Osteoblast (primary cell): ENCODE data around the gene DHRS11. TPM values are rescaled to one million over a fixed set of nuclear protein-coding genes. Genes with fewer than 3 reads are reported as not detected.

Experiments
- DNase-seq: peaks from one replicate; pipeline ENCODE4 v3.0.0; 2011; ENCODE audit warnings: low spot score, mixed read lengths; ENCODE audit not compliant: insufficient read length; ENCODE audit errors: missing footprints
- H2AFZ ChIP-seq: 2 replicates; pipeline ENCODE4 v1.6.0; 2011; ENCODE audit warnings: mild to moderate bottlenecking, low read length
- H3K27ac ChIP-seq: 2 replicates; pipeline ENCODE4 v1.5.1; 2011; ENCODE audit warnings: mild to moderate bottlenecking, low read depth, low read length, moderate library complexity
- H3K27me3 ChIP-seq: 2 replicates; pipeline ENCODE4 v1.6.0; 2012; ENCODE audit warnings: mild to moderate bottlenecking, control low read depth, inconsistent platforms, low read length, moderate library complexity; ENCODE audit not compliant: insufficient read depth
- H3K36me3 ChIP-seq: 2 replicates; pipeline ENCODE4 v1.5.1; 2011; ENCODE audit warnings: mild to moderate bottlenecking, low read length, control low read depth, moderate library complexity; ENCODE audit not compliant: insufficient read depth
- H3K4me1 ChIP-seq: 2 replicates; pipeline ENCODE4 v1.5.1; 2011; ENCODE audit warnings: mild to moderate bottlenecking, low read length, control low read depth, moderate library complexity; ENCODE audit not compliant: insufficient read depth
- H3K4me2 ChIP-seq: 2 replicates; pipeline ENCODE4 v1.6.0; 2011; ENCODE audit warnings: mild to moderate bottlenecking, low read length; ENCODE audit not compliant: insufficient read depth
- H3K4me3 ChIP-seq: fragments of 200-600 bp; sonication (generic); 3 replicates; pipeline ENCODE4 v1.5.1; 2012; ENCODE audit warnings: mild to moderate bottlenecking, low read length, inconsistent platforms; ENCODE audit not compliant: insufficient read depth
- H3K79me2 ChIP-seq: 2 replicates; pipeline ENCODE4 v1.6.0; 2012; ENCODE audit warnings: mild to moderate bottlenecking, low read length, control low read depth, inconsistent platforms; ENCODE audit not compliant: insufficient read depth
- H3K9me3 ChIP-seq: 2 replicates; pipeline ENCODE4 v1.5.1; 2011; ENCODE audit warnings: low read depth, low read length, control low read depth
- H4K20me1 ChIP-seq: 2 replicates; pipeline ENCODE4 v1.6.0; 2012; ENCODE audit warnings: mild to moderate bottlenecking, low read length, control low read depth; ENCODE audit not compliant: insufficient read depth
- total RNA-seq: library from RNA; depleted of rRNA; stranded (reverse); fragments of >200 nt; gene quantifications from 2 replicates; pipeline ENCODE4 v1.2.3, GENCODE V29; 2012
- TF ChIP-seq, protein P1 (sequence below): IDR thresholded peaks from 2 replicates; pipeline ENCODE4 v1.5.1; 2011; ENCODE audit warnings: mild to moderate bottlenecking, low read depth, low read length, moderate library complexity; ENCODE audit errors: extremely low read depth

The DHRS11 gene
- total RNA-seq, 1 donor: 3.3 TPM

DNA sequence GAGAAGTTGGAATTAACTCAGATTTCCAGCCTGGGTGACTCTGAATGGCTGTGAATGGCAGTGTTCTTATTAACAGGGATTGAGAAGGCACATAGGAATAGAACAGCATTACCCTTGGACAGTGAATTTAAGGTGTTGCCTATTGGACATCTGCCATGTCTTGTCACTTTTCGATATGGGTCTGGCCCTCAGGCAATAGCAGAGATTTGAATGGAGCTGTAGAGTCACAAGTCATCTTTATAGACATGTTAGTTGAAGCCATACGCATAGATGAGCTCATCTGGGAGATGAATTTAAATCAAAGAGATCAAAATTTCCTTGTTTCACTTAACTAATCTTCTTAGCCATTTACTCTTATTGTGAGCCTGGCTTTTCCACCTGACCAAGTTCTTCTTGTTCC lies 14.9 kb upstream of the DHRS11 start:
- no peak overlapping the region for H3K4me3 ChIP-seq
- DNase-seq: no peak

DNA sequence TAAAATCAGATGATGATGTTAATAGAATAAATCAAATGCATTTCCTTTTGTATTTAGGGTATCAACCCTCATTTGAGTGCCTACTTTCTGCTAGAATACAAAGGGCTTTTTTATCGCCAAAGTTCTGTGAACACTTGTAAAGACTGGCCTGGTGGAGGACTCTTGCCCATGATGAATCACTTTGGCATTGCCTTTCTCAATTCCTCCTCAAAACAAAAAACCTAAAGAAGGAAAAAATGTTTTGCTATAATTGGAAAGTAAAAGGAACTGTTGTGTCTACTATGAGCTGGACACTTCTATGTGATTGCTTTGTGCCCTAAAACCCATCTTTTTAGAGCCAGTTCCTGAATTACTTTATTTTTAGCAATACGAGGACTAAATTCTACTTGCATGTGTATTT lies 13.0 kb upstream of the DHRS11 start:
- peaks cover 39% of the 10 kb centered on the region for H4K20me1 ChIP-seq
- H3K36me3 ChIP-seq: peaks cover 66% of the 10 kb centered on the region
- DNase-seq: no peak
- H3K27ac ChIP-seq: no peak overlapping the region
- no peak overlapping the region for H2AFZ ChIP-seq
- TF ChIP-seq, protein P1, sequence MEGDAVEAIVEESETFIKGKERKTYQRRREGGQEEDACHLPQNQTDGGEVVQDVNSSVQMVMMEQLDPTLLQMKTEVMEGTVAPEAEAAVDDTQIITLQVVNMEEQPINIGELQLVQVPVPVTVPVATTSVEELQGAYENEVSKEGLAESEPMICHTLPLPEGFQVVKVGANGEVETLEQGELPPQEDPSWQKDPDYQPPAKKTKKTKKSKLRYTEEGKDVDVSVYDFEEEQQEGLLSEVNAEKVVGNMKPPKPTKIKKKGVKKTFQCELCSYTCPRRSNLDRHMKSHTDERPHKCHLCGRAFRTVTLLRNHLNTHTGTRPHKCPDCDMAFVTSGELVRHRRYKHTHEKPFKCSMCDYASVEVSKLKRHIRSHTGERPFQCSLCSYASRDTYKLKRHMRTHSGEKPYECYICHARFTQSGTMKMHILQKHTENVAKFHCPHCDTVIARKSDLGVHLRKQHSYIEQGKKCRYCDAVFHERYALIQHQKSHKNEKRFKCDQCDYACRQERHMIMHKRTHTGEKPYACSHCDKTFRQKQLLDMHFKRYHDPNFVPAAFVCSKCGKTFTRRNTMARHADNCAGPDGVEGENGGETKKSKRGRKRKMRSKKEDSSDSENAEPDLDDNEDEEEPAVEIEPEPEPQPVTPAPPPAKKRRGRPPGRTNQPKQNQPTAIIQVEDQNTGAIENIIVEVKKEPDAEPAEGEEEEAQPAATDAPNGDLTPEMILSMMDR: no peak
- H3K4me1 ChIP-seq: peaks cover 12% of the 10 kb centered on the region
- no peaks in the 10 kb centered on the region for H3K9me3 ChIP-seq
- no peak overlapping the region for H3K4me2 ChIP-seq
- H3K4me3 ChIP-seq: no peak overlapping the region
- H3K79me2 ChIP-seq: peaks cover 75% of the 10 kb centered on the region
- no peaks in the 10 kb centered on the region for H3K27me3 ChIP-seq

More for the DNA sequence above, 14.9 kb upstream of the DHRS11 start:
- Histone ChIP-seq H3K27ac (no peak overlapping the region), H4K20me1 (peaks cover 52% of the 10 kb centered on the region), H3K27me3 (no peaks in the 10 kb centered on the region), H3K4me1 (peaks cover 12% of the 10 kb centered on the region), H3K4me2 (no peak overlapping the region), H3K36me3 (peaks cover 69% of the 10 kb centered on the region), H3K79me2 (peaks cover 81% of the 10 kb centered on the region), H3K9me3 (no peaks in the 10 kb centered on the region), H2AFZ (no peak overlapping the region)
- TF ChIP-seq, protein P1: no peak

DNA sequence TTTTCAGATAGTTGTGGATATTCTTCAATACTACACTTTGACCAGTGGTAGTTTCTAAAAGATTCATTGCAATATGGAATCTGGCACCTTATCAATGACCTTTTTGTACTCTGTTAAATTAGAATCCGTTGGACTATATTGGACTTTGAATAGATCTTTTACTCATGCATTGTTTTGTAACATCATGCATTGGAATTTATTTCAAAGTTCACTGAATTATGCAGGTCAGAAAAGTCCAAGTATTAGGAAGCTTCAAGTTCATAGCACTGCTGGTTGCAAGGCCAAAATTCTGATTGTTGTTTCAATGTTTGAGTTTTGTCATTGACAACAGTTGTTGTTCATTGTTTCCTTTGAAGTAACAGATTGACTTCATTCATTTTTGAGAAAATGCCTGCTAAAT lies 7.9 kb upstream of the DHRS11 start:
- Histone ChIP-seq H3K36me3 (peaks cover 83% of the 10 kb centered on the region), H3K79me2 (peaks cover 52% of the 10 kb centered on the region), H3K4me3 (no peak overlapping the region), H3K4me1 (peaks cover 6% of the 10 kb centered on the region), H3K27me3 (no peaks in the 10 kb centered on the region), H3K4me2 (no peak overlapping the region), H3K9me3 (no peaks in the 10 kb centered on the region), H4K20me1 (peaks cover 16% of the 10 kb centered on the region), H2AFZ (no peak overlapping the region), H3K27ac (no peak overlapping the region)
- DNase-seq: no peak
- TF ChIP-seq, protein P1: no peak

DNA sequence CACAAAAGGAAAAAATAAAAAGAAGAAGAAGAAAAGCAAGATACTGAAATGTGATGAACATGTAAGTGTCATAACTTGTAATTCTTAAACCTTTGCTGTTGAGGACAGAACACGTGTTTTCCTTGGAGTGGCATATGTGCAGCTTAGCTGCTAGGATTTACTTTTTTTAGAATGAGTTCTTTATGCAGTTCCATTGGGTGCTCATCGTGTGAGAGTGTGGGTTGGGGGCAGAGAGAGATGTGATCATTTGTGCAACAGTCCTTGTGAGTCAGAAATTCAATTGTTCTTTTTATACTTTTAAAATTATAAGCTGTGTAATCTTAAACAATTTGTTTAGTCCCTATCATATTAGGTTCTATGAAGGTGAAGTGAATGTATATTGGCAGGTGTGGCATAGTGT lies 5.5 kb upstream of the DHRS11 start:
- peaks cover 37% of the 10 kb centered on the region for H3K79me2 ChIP-seq
- peaks cover 77% of the 10 kb centered on the region for H3K36me3 ChIP-seq
- no peak overlapping the region for H3K4me2 ChIP-seq
- H3K27ac ChIP-seq: no peak overlapping the region
- H3K4me1 ChIP-seq: peaks cover 4% of the 10 kb centered on the region
- H3K9me3 ChIP-seq: no peaks in the 10 kb centered on the region
- no peak for DNase-seq
- TF ChIP-seq, protein P1: no peak
- no peak overlapping the region for H2AFZ ChIP-seq
- peaks cover 12% of the 10 kb centered on the region for H4K20me1 ChIP-seq
- no peaks in the 10 kb centered on the region for H3K27me3 ChIP-seq
- no peak overlapping the region for H3K4me3 ChIP-seq
